Measurements from ENCODE around the gene RACGAP1.

DNA sequence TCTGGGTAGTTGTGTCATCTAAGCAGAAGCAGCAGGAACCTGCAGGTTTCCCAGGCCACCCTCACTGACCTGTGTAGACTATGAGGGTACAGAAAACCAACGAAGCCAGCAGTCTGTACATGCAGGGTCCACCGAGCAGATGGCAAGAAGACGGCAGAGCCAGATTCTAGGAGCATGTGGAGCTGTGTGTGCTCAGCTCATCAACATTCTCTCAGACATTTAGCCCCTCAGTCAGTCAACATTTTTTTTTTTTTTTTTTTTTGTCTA is 24.8 kb upstream of the RACGAP1 start:
- no peak for TF ChIP-seq ARNT (IDR thresholded peaks at IDR 0.05)
- no peak for TF ChIP-seq SP1 (IDR thresholded peaks at IDR 0.05)
- TF ChIP-seq FOXM1 (IDR thresholded peaks at IDR 0.05; ENCODE audit: borderline replicate concordance): no peak
- TF ChIP-seq CTBP1 (IDR thresholded peaks at IDR 0.05; ENCODE audit: borderline replicate concordance): no peak
- no peak for TF ChIP-seq FOXA1 (IDR thresholded peaks at IDR 0.05)
- TF ChIP-seq ELF4 (IDR thresholded peaks at IDR 0.05): no peak
- TF ChIP-seq FOXK2 (IDR thresholded peaks at IDR 0.05): no peak

Measured in HEK293T (cell line).